Activated T-helper 9 cell treated with anti-CD3 and anti-CD28 coated beads, Interleukin-2, amount 50 U/mL, for 16 hours (primary cell): ENCODE measurements around the gene LSAMP.

Experiments
- DNase-seq: peaks from one replicate; pipeline ENCODE4 v3.0.0-alpha.2; 2020; ENCODE audit warnings: low read depth

LSAMP gene

DNA sequence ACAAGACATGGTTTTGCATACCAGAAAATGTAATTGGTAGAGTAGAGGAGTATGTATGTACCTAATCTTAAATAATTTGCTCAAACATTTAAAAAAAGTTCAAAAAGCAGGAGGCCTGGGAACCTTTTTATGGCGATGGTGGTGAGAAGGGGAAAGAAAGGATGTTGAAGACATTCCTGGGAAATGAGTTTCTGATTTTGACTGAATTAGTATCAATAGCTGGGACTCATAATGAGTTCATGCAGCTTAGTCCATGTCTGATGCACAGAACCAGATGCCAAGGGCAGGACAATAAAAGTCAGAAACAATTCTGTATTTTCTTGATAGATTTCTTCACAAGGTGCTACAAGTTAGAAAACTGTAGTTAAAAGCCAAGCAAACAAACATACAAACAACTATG is 426.6 kb downstream of the LSAMP start:
- no peak for DNase-seq

DNA sequence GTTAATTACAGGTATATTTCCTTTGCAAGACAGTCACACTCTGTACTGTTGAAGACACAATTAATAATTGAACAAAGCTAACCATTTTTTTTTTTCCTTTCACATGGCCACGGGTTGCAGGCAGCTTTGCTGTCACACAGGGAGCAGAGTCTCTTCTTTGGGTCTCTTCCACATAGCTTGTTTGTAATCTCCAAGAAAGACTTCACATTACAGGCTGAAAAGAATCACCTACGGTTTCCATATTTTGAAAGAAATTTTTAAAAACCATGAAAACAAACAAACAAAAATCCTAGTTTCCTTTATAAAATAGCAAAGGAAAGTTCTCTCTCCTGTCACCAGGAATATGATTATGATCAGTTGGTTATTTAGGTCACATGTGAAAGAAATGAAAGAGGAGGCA is 429.4 kb downstream of the LSAMP start:
- DNase-seq: no peak

DNA sequence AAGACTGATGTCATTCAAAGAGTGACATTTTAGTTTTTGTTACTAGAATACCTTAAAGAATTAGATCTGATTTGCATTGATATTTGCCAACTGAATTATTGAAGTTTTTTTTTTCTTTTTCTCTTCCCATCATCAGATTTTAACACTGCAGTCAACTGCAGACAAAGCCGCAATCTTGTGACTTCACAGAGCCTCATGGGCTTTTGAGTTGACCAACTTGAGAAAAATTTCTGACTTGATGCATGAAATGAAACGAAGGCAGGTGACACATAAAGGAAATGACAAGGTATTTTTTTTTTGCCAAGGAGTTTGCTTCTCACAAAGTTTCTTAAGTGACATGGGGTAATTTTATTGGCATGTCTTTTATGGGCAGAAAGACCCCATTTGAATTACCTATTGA is 438.3 kb downstream of the LSAMP start:
- no peak for DNase-seq

DNA sequence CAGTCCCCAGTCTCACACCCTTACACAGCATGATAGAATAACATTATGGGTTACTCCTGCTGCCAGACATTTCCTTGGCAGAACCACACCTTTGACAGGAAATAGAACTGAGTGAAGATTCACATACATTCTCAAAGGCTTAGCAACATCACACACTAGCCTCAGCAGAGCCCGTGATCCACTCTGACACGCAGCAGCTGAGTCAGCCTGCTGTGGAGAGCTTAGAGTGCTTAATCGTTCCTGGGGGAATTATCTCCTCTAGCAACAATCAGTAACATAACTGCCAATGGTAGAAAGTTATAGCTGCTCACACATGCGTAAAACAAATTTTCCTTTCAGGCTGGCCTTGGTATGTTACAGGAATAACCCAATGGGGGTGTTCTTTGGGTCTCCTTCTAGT is 439.9 kb downstream of the LSAMP start:
- DNase-seq: no peak

DNA sequence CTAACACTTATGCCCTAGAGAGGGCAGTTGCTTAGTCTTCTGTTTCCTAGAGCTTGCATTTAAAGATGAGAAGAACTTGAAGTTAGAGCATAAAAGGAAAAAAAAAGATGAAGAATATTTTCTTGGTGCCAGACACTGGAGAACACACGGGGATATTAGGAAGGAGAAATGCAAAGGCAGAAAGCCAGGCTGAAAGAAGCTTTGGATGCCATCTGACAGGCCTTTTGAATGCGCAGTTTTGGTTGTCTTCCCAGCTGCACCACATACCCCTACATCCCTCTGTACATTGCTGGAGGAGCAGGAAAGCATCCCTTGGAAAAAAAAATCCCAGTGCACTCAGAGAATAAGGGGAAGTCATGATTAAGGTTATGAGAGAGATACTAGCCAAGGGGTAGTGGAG is 443.1 kb downstream of the LSAMP start:
- DNase-seq: no peak

DNA sequence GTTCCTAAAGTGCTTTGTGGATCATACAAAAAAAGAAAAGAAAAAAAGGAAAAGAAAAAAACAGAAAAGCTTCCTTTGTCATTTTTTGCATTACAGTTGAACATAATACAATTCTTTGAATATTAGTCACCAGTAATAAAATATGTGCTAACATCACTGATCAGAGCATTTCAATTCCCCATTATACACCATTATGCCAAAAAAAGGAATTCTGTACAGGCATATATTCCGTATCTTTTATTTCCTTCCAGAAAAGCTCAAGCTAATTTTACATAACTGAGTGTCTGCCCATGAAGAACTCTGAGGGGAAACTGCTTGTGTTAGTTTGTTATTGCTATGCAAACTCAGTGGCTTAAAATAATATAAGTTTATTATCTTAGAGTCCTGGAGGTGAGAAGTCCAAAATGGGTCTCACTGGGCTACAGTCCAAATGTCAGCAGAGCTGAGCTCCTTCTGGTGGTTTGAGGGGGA is 444.1 kb downstream of the LSAMP start:
- no peak for DNase-seq

DNA sequence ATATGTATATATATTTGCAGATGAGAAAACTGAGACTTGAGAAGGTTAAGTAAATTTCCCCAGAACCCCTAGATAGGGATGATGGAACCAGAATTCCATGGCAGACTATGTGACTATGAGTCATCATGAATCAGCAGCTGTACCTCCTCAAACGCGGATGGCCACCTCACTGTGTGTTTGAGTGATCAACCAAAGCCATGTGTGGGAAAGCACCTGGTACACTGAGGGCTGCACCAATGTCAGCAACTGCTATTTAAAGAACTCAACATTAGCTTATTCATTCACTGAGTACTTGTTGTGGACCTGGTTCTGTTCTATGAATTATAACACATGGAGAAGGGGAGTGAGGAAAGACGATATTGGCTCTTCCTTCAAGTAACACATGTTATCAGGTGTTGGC is 445.0 kb downstream of the LSAMP start:
- DNase-seq: no peak

DNA sequence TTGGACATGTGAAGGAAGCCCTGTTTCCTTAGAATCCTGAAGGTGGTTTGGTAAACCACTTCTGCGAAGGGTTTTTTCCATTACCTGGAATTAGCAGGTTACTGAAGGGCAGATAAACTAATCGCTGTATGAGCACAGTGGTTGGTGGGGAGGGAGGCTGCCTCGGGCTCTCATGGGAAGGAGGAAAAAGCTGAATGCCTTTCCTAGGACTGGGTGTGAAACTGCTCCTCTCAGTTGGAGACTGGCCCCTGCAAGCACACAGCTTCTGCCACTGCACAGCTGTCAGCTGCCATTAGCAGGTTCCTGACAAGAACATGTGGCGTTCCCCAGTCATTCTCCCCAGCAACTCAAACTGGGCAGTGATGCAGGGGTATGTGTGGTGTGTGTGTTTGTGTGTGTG is 445.7 kb downstream of the LSAMP start:
- DNase-seq: no peak

DNA sequence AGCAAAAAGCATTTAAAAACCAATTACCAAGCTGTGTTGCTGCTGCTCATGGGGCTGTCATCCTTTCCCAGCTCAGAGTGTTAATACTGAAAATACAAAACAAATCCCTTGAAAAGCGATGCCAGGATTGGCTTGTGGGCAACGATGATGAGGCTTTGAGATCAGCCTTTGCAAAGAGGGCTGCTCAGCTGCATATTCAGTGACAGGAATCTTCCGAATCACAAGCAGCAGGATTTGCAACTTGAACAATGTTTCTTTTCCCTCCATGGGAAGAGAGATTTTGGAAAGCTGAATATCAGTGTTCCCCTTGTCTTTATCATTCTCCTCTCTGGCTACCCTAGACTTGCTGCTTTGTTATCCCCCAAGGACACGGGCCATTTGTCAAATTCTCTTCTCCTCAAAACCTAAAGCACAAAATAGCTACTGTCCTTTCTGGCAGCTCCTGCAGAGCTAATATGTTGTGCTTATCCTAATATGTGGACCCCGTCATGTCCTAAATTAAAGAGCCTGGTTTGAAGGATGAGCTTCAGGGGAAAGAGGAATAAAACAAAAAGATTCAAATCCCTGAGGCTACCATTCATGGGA is 446.2 kb downstream of the LSAMP start:
- DNase-seq: no peak

DNA sequence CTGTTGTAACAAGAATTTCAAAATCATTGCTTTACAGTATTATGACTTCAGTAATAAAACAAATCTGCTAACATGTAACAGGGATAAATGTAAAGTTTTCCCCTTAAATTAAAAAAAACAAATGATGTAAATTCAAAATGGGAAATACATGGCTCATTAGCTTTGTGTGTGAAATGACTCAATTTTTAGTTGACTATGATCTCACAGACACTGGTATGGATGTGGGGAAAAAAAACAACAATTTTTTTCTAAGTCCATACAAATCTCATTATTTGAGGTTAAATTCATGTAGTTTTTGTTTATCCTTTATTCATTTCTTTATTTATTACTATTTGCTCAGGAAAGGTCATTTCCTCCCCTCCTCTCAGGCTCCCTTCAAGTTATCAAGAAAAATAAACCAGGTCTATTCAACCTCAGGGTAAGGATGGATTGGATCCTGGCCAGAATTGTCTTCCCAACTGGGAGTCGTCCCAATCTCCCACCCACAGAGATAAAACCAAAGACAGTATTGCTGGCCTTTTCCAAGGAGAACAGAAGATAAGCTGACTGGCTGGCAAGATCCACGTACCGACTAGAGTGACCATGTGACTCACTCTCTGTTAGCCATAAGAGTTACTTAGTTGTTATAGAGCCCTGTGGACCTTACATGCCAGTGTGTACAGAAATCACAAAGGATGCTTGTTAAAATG is 448.7 kb downstream of the LSAMP start:
- no peak for DNase-seq

DNA sequence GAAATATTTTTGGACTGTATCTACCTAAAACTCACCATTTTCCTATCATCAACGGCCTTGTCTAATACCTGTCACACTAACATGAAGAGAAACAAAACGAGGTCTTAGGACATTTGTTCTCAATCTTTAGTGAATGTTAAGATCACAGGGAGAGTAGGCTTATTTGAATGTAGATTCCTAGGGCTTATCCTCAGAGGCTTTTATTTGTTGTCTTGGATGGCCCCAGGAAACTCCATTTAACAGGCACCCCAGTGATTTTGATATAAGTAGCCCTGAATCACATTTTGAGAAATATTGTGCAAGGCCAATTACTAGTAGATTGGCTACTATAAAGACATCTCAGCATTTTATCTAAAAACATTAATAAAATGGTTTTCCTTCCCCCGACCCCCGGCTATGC is 454.6 kb downstream of the LSAMP start:
- no peak for DNase-seq

DNA sequence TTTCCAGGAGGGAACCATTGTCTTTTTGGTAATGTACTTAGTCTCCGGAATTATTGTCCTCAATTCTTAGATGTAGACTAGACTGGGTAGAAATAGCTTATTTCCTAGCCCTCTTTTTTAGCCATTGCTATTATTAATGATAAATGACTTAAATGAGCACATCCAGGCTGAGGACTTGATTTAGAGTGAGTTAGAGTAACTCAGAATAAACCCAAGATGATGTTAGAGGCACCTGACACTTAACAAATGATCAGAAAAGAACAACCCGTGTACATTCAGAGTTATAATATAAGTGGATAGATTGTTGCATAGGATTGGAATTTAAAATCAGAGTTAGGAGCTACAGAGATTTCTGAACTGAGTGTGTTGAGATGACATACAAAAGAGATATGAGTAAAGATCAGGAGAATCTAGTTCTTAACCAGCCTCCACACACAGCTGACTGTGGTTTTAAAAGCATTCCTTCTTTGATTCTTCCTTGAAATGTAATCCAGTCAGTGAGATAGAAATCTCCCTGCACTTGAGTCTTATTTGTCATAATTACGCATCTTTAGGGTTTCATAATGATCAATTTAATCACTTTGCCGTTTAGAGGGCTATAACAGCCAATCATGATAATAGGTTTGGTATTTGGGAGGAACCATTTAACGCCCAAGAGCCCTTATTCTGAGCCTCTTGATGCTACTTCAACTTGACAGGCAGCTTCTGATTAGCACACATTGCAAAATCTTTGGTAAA is 455.4 kb downstream of the LSAMP start:
- no peak for DNase-seq

DNA sequence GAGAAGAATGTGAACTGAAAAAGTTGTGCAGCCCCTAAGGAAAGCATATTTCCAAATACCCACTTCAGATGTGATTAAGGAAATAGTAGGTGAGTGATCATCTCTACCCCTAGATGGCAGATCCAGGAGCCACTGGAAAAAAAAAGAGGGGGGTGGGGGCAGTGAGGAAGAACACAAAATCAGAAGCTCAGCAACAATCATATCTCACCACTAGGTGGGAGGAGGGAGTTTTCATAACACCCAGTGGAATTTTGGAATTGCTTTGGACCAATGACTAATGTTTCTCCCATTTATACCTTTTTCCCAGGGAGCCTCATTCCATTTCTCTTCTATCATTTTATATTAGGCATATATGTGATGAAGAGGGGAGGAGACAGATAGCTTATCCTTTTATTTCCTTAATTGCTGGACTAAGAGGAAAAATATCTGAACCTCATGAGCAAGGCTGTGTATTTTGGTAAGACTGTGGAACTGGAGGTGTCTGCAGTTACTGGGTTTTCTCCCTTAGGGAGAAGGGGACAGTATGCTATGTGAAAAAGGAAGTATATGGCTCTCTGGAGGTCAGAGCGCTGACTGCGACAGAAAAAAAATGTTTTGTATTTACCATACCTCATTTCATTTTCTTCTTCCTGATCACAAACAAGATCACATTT is 458.6 kb downstream of the LSAMP start:
- no peak for DNase-seq

DNA sequence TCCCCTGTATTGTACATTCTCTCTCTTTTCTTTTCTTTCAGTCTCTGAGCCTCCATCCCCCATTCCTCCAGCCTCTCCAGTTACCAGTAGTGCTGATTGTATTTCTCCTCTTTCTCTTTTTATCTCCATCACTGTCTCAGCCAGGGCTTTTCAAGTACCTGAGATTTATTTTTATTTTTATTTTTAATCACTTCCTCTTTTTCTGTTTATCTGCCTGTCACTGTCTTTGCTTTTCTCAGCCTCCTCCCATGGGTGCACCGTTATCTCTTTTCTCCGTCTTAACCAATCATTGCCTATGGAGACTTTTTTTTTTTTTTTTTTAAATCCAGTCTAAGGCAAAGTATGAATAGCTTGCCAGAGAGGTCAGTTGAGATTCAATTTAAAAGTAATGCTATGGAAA is 462.7 kb downstream of the LSAMP start:
- no peak for DNase-seq

DNA sequence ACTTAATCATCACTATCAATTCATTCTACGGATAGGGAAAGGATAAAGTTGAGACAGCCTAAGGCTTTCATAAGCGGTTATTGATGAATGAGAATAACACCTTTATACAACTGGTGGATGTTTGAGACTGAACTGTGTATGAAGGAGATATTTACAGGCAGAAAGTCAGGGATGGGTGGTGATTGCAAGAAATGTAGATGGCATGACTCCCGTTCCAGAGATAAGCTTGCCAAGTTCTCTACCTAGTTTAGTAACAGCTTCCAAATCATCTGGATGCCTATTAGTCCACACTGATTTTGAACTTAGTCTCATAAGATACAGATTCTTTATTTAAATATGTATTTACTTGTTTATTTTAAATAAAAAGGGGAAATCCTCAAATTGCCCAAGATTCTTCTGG is 463.2 kb downstream of the LSAMP start:
- no peak for DNase-seq

DNA sequence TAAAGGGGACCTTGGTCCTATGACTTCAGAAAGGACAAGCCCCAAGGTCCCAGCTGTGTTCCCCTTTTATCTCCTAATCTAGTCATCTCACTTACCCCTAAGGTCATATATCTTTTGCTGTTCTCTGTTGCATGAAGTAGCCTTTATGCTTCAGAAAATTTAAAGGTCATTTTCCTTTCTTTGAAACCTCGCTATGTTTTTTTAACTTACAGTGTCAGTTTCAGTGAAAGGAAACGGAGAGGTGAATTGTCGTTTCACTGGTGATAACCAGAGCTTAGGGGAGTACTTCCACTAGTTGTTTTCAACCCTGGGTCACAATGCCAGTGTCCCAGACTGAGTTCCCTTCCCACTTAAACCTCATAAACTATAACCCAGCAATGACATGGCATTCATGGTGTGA is 464.6 kb downstream of the LSAMP start:
- DNase-seq: no peak

DNA sequence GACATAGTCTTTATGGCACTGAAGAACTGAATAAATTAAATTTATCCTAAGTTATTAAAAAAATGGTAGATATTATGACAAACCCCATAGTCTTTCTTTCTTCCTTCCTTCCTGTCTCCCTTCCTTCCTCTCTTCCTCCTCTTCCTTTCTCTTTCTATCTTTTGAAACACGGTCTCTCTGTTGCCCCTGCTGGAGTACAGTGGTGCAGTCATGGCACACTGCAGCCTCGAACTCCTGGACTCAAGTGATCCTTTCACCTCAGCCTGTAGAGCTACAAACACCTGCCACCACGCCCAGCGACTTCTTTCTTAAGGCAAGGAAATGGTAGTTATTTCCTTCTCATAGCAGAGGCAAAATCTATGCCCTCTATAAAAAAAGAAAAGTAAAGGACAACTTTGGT is 467.4 kb downstream of the LSAMP start:
- no peak for DNase-seq

DNA sequence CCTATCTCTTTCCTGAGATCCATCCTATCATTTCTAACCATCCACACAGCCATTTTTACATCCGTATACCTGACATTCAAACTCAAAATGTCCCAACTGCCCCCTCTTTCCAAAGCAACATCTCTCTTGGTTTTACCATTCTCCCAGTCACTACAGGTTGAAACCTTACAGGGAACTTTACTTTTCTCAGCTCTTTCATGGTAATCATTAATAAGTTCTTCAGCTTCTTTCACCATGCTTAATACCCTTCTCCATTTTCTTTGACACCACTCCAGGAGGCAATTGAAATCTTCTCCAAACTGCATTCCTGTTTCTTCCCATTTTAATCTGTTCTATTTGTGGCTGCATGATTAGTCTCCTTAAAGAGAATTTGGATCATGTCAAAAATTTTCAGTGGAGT is 469.5 kb downstream of the LSAMP start:
- DNase-seq: no peak

DNA sequence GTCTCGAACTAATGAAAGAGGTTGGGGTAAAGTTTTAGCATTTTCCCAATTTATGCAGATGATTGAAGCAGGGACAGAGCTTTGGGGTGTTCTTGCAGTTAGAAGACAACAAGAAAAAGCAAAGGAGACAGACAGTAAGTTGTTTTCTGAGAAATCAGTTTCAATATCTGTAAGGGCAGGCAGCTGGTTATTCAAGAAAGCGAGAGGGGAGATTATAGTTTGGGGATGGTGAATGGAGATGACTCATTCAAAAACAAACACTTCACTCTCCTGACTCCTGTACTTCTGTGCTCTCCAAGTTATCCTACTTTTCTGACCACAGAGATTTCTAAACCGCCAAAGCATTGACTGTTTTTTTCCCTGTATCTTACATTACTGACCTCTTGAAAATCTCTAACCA is 469.9 kb downstream of the LSAMP start:
- no peak for DNase-seq

DNA sequence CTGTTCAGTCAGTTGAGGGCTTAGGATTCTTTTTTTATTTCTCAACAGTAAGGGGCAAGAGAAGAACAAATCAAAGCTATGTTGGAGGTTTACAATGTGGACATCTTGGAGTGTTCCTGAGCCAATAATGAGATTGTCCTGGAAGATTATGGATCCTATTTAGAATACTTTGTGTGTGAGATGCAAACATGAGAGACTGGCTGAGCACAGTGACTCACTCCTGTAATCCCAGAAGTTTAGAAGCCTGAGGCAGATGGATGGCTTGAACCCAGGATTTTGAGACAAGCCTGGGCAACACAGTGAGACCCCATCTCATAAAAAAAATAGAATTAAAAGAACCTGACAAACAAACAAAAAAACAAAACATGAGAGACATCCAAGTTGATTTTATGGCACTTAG is 470.3 kb downstream of the LSAMP start:
- DNase-seq: no peak

DNA sequence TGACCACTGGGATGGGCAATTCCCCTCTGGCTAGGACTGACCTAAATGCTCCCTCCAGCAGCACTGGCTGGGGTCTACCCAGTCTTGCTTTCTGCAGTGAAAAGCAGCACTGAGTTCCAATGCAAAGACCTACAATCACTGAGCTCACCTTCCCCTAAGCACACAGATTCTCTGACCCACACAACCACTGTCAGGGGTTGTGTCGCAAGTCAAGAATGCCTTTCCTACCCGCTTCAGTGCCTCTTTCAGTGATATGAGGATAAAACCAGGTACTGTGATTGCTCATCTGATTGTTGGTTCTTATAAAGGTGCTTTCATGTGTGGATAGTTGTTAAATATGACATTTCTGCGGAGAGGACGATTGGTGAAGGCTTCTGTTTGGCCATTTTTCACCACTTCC is 476.4 kb downstream of the LSAMP start:
- DNase-seq: no peak

DNA sequence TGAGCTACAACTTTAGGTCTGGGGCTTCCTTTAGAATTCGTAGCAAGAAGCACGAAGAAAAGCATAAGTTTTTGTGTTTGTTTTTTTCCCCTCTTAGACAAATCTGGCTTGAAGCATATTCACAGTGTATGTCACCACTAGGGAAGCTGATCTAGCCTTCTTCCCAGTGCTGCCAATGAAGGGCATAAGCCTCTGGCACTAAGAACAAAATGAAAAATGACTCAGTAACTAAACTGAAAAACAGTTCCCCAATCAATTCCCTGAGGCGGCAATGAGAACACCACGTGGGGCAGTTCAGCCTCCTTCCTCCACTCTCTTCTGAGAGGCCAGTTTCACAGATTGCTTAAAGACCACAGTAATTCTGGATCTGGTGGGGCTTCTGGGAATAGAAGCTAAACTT is 483.9 kb downstream of the LSAMP start:
- DNase-seq: no peak

DNA sequence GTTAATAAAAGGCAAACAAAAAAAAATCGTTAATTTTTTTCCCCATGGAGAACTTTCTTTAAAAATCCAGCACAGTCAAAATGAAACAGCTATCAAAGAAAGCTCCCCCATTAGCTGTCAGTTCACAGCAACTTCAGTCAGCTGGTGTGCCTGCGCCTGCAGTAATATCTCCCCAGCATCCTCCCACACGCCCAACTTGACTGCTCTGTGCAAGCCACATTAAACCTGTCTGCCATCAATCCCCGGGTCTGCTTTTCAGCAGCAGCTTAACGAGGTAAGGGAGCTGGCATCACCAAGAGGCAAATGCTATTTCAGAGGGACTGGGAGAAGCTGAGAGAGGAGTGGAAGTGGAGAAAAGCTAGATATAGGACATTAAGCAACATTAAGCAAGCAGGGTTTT is 484.5 kb downstream of the LSAMP start:
- no peak for DNase-seq
